SU-DHL-6 (cell line): ENCODE measurements around the gene GRIK4.

Experiments used
- H2AFZ ChIP-seq: fragments of 200-600 bp; sonication (generic); 2 replicates; pipeline ENCODE4 v1.6.1; 2014; ENCODE audit warnings: low read depth, mild to moderate bottlenecking, moderate library complexity, mixed read lengths, antibody characterized with exemption, low read length; ENCODE audit not compliant: severe bottlenecking
- H3F3A ChIP-seq: fragments of 200-600 bp; shearing (Covaris generic); 2 replicates; pipeline ENCODE4 v1.6.0; 2016; ENCODE audit warnings: antibody characterized with exemption, mild to moderate bottlenecking; ENCODE audit not compliant: insufficient read depth
- H3K27ac ChIP-seq: fragments of 200-600 bp; sonication (generic); 2 replicates; pipeline ENCODE4 v1.5.1; 2016; ENCODE audit warnings: low read depth, mild to moderate bottlenecking, low read length, moderate library complexity, mixed read lengths
- H3K27me3 ChIP-seq: fragments of 200-600 bp; sonication (generic), shearing (Covaris generic); 2 replicates; pipeline ENCODE4 v1.6.0; 2014; ENCODE audit warnings: mild to moderate bottlenecking, low read length
- H3K36me3 ChIP-seq: fragments of 200-600 bp; sonication (generic); 2 replicates; pipeline ENCODE4 v1.6.1; 2014; ENCODE audit warnings: mild to moderate bottlenecking, low read length, mixed read lengths
- H3K4me2 ChIP-seq: fragments of 300-600, 200-600 bp; shearing (Covaris generic), sonication (generic); 2 replicates; pipeline ENCODE4 v1.6.0; 2014; ENCODE audit warnings: low read length, low read depth, mild to moderate bottlenecking; ENCODE audit not compliant: poor library complexity, severe bottlenecking
- H3K4me3 ChIP-seq: fragments of 200-600 bp; sonication (generic); 2 replicates; pipeline ENCODE4 v1.5.1; 2014; ENCODE audit warnings: antibody characterized with exemption, low read length, mild to moderate bottlenecking, mixed read lengths; ENCODE audit not compliant: insufficient read depth, poor library complexity, severe bottlenecking
- H3K79me2 ChIP-seq: fragments of 200-600 bp; sonication (generic); 2 replicates; pipeline ENCODE4 v1.6.1; 2014; ENCODE audit warnings: mild to moderate bottlenecking, low read length, moderate library complexity; ENCODE audit not compliant: insufficient read depth
- H3K9ac ChIP-seq: fragments of 200-600 bp; sonication (generic); 2 replicates; pipeline ENCODE4 v1.7.0; 2014; ENCODE audit warnings: mild to moderate bottlenecking, low read length
- H3K9me2 ChIP-seq: fragments of 200-600 bp; sonication (generic); replicated peaks from 2 replicates; pipeline ENCODE4 v1.6.1; 2014; ENCODE audit warnings: low read length; ENCODE audit not compliant: insufficient read depth
- H3K9me3 ChIP-seq: fragments of 200-600 bp; sonication (generic); 2 replicates; pipeline ENCODE4 v1.6.1; 2014; ENCODE audit warnings: low read length, mixed read lengths; ENCODE audit not compliant: insufficient read depth
- H4K20me1 ChIP-seq: fragments of 200-600 bp; sonication (generic); 2 replicates; pipeline ENCODE4 v1.6.1; 2014; ENCODE audit warnings: low read depth, mild to moderate bottlenecking, antibody characterized with exemption, low read length, moderate library complexity, mixed read lengths
- EZH2phosphoT487 ChIP-seq: fragments of 200-600 bp; sonication (generic), shearing (Covaris generic); conservative IDR thresholded peaks from 2 replicates; pipeline ENCODE4 v1.6.1; 2018; ENCODE audit warnings: mild to moderate bottlenecking, antibody characterized with exemption, low read length, moderate library complexity, mixed read lengths
- TF ChIP-seq, protein P1 (sequence below): fragments of 200-600 bp; sonication (generic); IDR thresholded peaks from one replicate; pipeline ENCODE4 v1.5.1; 2017; ENCODE audit warnings: antibody characterized with exemption, mild to moderate bottlenecking, low read length, moderate library complexity; ENCODE audit not compliant: insufficient read depth, poor library complexity, severe bottlenecking

The GRIK4 gene

DNA sequence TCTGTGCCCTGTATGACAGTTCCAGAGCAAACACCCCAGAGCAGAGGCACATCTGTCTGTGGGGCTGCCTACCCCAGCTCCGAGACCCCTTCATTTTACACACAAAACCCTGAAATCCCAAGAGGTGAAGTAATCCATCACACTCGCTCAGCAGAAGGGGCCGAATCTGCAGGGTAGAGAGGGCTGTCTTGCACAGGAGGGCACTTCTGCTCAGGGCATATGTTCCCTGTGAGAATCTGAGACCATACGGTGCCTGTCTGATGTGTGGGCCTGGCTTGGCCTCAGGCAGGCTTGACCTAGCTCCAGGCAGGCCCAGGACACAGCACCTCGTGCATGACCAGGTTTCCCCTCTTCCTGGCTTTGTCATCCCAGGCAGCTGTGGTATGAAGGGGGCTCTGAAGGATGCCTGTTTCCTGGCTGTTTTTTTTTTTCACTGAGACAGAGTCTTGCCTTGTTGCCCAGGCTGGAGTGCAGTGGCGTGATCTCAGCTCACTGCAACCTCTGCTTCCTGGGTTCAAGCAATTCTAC is 37.2 kb downstream of the GRIK4 start:
- no peaks in the 10 kb centered on the region for H4K20me1 ChIP-seq
- no peaks in the 10 kb centered on the region for H3K9me2 ChIP-seq
- H3K4me2 ChIP-seq = no peak overlapping the region
- no peak overlapping the region for H3K4me3 ChIP-seq
- H3K27me3 ChIP-seq = no peaks in the 10 kb centered on the region
- no peak overlapping the region for H2AFZ ChIP-seq
- H3K9ac ChIP-seq = no peak overlapping the region
- TF ChIP-seq EZH2phosphoT487 = no peak
- TF ChIP-seq, protein P1, sequence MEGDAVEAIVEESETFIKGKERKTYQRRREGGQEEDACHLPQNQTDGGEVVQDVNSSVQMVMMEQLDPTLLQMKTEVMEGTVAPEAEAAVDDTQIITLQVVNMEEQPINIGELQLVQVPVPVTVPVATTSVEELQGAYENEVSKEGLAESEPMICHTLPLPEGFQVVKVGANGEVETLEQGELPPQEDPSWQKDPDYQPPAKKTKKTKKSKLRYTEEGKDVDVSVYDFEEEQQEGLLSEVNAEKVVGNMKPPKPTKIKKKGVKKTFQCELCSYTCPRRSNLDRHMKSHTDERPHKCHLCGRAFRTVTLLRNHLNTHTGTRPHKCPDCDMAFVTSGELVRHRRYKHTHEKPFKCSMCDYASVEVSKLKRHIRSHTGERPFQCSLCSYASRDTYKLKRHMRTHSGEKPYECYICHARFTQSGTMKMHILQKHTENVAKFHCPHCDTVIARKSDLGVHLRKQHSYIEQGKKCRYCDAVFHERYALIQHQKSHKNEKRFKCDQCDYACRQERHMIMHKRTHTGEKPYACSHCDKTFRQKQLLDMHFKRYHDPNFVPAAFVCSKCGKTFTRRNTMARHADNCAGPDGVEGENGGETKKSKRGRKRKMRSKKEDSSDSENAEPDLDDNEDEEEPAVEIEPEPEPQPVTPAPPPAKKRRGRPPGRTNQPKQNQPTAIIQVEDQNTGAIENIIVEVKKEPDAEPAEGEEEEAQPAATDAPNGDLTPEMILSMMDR = no peak
- H3K27ac ChIP-seq = no peak overlapping the region
- no peaks in the 10 kb centered on the region for H3K9me3 ChIP-seq
- no peaks in the 10 kb centered on the region for H3K79me2 ChIP-seq
- H3K36me3 ChIP-seq = no peaks in the 10 kb centered on the region
- H3F3A ChIP-seq = no peaks in the 10 kb centered on the region

- Histone ChIP-seq H3K9ac (no peak overlapping the region), H3K79me2 (no peaks in the 10 kb centered on the region), H3K9me3 (no peaks in the 10 kb centered on the region), H3K4me2 (no peak overlapping the region), H2AFZ (no peak overlapping the region), H3K36me3 (no peaks in the 10 kb centered on the region), H3K27ac (no peak overlapping the region), H3K27me3 (no peaks in the 10 kb centered on the region), H3K4me3 (no peak overlapping the region), H4K20me1 (no peaks in the 10 kb centered on the region), H3F3A (no peaks in the 10 kb centered on the region), H3K9me2 (no peaks in the 10 kb centered on the region)
- no peak for TF ChIP-seq EZH2phosphoT487
- TF ChIP-seq, protein P1 = no peak
These were observed 37.8 kb downstream of the GRIK4 start for GRCh38 chr11:120549346-120549745.

DNA sequence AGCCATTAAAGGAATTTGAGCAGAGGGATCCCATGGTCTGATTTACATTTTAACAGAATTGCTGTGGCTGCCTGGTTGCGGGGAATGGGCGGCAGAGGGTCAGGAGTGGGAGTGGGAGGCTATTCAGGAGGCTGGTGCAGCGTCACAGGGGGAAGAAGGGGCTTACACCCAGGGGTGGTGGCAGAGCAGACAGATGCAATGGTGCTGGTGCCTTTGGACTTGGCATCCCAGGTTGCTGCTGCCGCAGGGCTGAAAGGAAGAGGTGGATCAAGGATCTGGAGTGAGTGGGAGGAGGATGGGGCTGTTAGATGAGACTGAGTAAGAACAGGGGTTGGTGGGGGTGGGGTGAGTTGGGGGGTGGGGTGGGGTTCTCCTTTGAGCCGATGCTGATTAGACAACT is 38.5 kb downstream of the GRIK4 start:
- TF ChIP-seq, protein P1 = no peak
- no peak for TF ChIP-seq EZH2phosphoT487
- Histone ChIP-seq H3K9me3 (no peaks in the 10 kb centered on the region), H3K4me2 (no peak overlapping the region), H3K36me3 (no peaks in the 10 kb centered on the region), H3K79me2 (no peaks in the 10 kb centered on the region), H4K20me1 (no peaks in the 10 kb centered on the region), H2AFZ (no peak overlapping the region), H3K9ac (no peak overlapping the region), H3K27ac (no peak overlapping the region), H3K4me3 (no peak overlapping the region), H3K27me3 (no peaks in the 10 kb centered on the region), H3F3A (no peaks in the 10 kb centered on the region), H3K9me2 (no peaks in the 10 kb centered on the region)
